ENCODE data around the gene CDK17. TPM values are rescaled to one million over a fixed set of nuclear protein-coding genes. Genes with fewer than 3 reads are reported as not detected.
A peak's percentile ranks its signal among the peaks of the same experiment; 100 is the strongest.

The CDK17 gene
- total and polyA plus RNA-seq, 2 of the 8 experiments (the other 6 are each of a cell fraction or from before 2014, with no cell fraction given): 5.8 to 20.0 TPM

GRCh38 chr12:96403870-96404269, 3.6 kb upstream of the CDK17 start:
- DNase-seq (ENCODE audit: low read depth in 1 of 2, low spot score in 2 of 2): no peak
- H3K4me3 ChIP-seq (ENCODE audit: extremely low read depth in 1 of 4, insufficient read depth in 2 of 4, low read depth in 3 of 4, low read length in 4 of 4): no peak overlapping the region
- H3K79me2 ChIP-seq (ENCODE audit: control insufficient read depth in 1 of 2, insufficient read depth in 2 of 2, low read length in 2 of 2): peaks cover 0 to 3% of the 10 kb centered on the region in 2 experiments; a peak in 2 of 4 replicates
- H4K20me1 ChIP-seq (replicated peaks in 1 of 2; ENCODE audit: control insufficient read depth in 1 of 2, insufficient read depth in 2 of 2, low read length in 2 of 2): no peaks in the 10 kb centered on the region
- H4K5ac ChIP-seq (ENCODE audit: insufficient read length, low read depth, low read length): no peak overlapping the region
- H3K9me3 ChIP-seq (ENCODE audit: insufficient read depth in 2 of 2, low read depth in 1 of 2, low read length in 1 of 2): no peaks in the 10 kb centered on the region
- H4K91ac ChIP-seq (replicated peaks; ENCODE audit: insufficient read length, low read length): no peak overlapping the region
- H2BK20ac ChIP-seq (ENCODE audit: low read length): no peak overlapping the region
- no peak overlapping the region for H2BK15ac ChIP-seq (ENCODE audit: low read length)
- H3K79me1 ChIP-seq (ENCODE audit: low read depth, low read length): no peaks in the 10 kb centered on the region
- H4K8ac ChIP-seq (ENCODE audit: extremely low read depth, insufficient read depth, low read length): no peak overlapping the region
- WGBS, 2 experiments (ENCODE audit: extremely low coverage in 1 of 2, insufficient coverage in 1 of 2, insufficient read length in 1 of 2, insufficient replicate concordance in 2 of 2, low coverage in 1 of 2, low lambda C conversion rate in 2 of 2, missing lambda C conversion rate in 1 of 2): 21% methylated on average over 1 of the region's 1 CpG; no CpG with 5 or more reads in 1 of the 2 experiments
- no peak overlapping the region for H2BK5ac ChIP-seq (ENCODE audit: low read depth, low read length)
- POLR2A ChIA-PET (ENCODE audit: partially characterized antibody): interaction anchor here (1.2 kb wide), 1 partner anchor 33 kb away, joined by 3 read pairs; no protein-coding TSS in a partner anchor
- peak overlapping the region in 1 of 4 experiments; percentile 44; a peak in 1 of 7 replicates for H3K9ac ChIP-seq (replicated peaks in 1 of 4; ENCODE audit: extremely low read depth in 1 of 4, low read depth in 3 of 4, low read length in 3 of 4)
- H2AK5ac ChIP-seq (ENCODE audit: low read depth, low read length): no peak overlapping the region
- H2BK12ac ChIP-seq (ENCODE audit: low read depth, low read length): no peak overlapping the region
- H3K4me2 ChIP-seq (ENCODE audit: insufficient read depth in 1 of 2, low read depth in 2 of 2, low read length in 2 of 2): no peak overlapping the region
- FAIRE-seq: no peak
- no peak overlapping the region for H2AFZ ChIP-seq (ENCODE audit: low read length)
- H3K27ac ChIP-seq (ENCODE audit: low read depth, low read length): no peak overlapping the region
- H3K14ac ChIP-seq (ENCODE audit: insufficient read length): no peak overlapping the region
- H3K4me1 ChIP-seq (replicated peaks in 1 of 4; ENCODE audit: control insufficient read depth in 3 of 4, insufficient read depth in 4 of 4, low read length in 3 of 4): peaks cover 2 to 8% (median 7%) of the 10 kb centered on the region in 4 experiments; a peak in 4 of 7 replicates
- no peak overlapping the region for H3K56ac ChIP-seq (replicated peaks; ENCODE audit: insufficient read length, low read depth, low read length)
- H3K36me3 ChIP-seq (ENCODE audit: control insufficient read depth in 2 of 4, insufficient read depth in 4 of 4, low read length in 3 of 4): no peaks in the 10 kb centered on the region
- CTCF ChIA-PET (ENCODE audit: partially characterized antibody): interaction anchor here (0.6 to 2.9 kb wide), 3 partner anchors 19 to 67 kb away, joined by 3 to 8 read pairs (median 3); no protein-coding TSS in a partner anchor
- peaks cover 7% of the 10 kb centered on the region for H3K23me2 ChIP-seq (ENCODE audit: low read depth, low read length)
- no peak overlapping the region for H3K4ac ChIP-seq (replicated peaks; ENCODE audit: insufficient read length, low read depth, low read length)
- H3K23ac ChIP-seq (ENCODE audit: insufficient read length): no peak overlapping the region
- H2BK120ac ChIP-seq (replicated peaks; ENCODE audit: low read depth, low read length): no peak overlapping the region
- no peaks in the 10 kb centered on the region for H3K27me3 ChIP-seq (replicated peaks in 1 of 4; ENCODE audit: control insufficient read depth in 3 of 4, extremely low read depth in 1 of 4, insufficient read depth in 3 of 4, low read length in 3 of 4)
- H3K18ac ChIP-seq (ENCODE audit: extremely low read depth, low read length): no peak overlapping the region
